NCI-H1048 (cell line): ENCODE measurements around the gene SLC25A41.
A peak's percentile ranks its signal among the peaks of the same experiment; 100 is the strongest.
"Not testable (repeated sequence)": the region's sequence is repeated elsewhere in the genome, so short reads cannot be mapped to it uniquely, and the experiment has no call there.

Source experiments
- DNase-seq: peaks from one replicate; lab custom pipeline; 2025; lab: John Stamatoyannopoulos, UW

The SLC25A41 gene

GRCh38 chr19:6412061-6412446, 21.5 kb downstream of the SLC25A41 start:
- DNase-seq = no peak

GRCh38 chr19:6409346-6409745, 24.2 kb downstream of the SLC25A41 start:
- no peak for DNase-seq

- DNase-seq = no peak
Measured at GRCh38 chr19:6406401-6406800, 27.2 kb downstream of the SLC25A41 start.

- DNase-seq = no peak
Measured at GRCh38 chr19:6402837-6403608, 30.5 kb downstream of the SLC25A41 start.

- DNase-seq = no peak
Measured at GRCh38 chr19:6402058-6402457, 31.5 kb downstream of the SLC25A41 start.

GRCh38 chr19:6400062-6400944, 33.3 kb downstream of the SLC25A41 start:
- DNase-seq = not testable (repeated sequence)

GRCh38 chr19:6396305-6396704, 37.3 kb downstream of the SLC25A41 start:
- no peak for DNase-seq

- DNase-seq = no peak
Measured at GRCh38 chr19:6394831-6395230, 38.7 kb downstream of the SLC25A41 start.

GRCh38 chr19:6393983-6394412, 39.6 kb downstream of the SLC25A41 start:
- no peak for DNase-seq

GRCh38 chr19:6393074-6393982, 40.2 kb downstream of the SLC25A41 start, which contains the start of gene GTF2F1:
TSS of gene GTF2F1 (minus strand) at chr19:6393164. CDS start at chr19:6392995, 169 bp downstream.
- DNase-seq = peak; percentile 82

- DNase-seq = no peak
Measured at GRCh38 chr19:6392221-6393073, 41.1 kb downstream of the SLC25A41 start.

- DNase-seq = no peak
Measured at GRCh38 chr19:6387372-6387771, 46.2 kb downstream of the SLC25A41 start.

- DNase-seq = no peak
Measured at GRCh38 chr19:6384381-6384780, 49.2 kb downstream of the SLC25A41 start.

GRCh38 chr19:6383188-6383587, 50.4 kb downstream of the SLC25A41 start:
- no peak for DNase-seq

- no peak for DNase-seq
Measured at GRCh38 chr19:6381030-6381750, 52.4 kb downstream of the SLC25A41 start.

GRCh38 chr19:6379744-6380143, 53.8 kb downstream of the SLC25A41 start:
- no peak for DNase-seq

- no peak for DNase-seq
Measured at GRCh38 chr19:6378486-6378885, 55.1 kb downstream of the SLC25A41 start.

- DNase-seq = no peak
Measured at GRCh38 chr19:6378041-6378440, 55.5 kb downstream of the SLC25A41 start.

GRCh38 chr19:6376512-6377190, 56.9 kb downstream of the SLC25A41 start:
- no peak for DNase-seq
